Head of caudate nucleus (tissue), 42 donors: ENCODE results near the gene ZBTB8A.
"Not testable (repeated sequence)": the region's sequence is repeated elsewhere in the genome, so short reads cannot be mapped to it uniquely, and the experiment has no call there.

ENCODE experiments used
- DNase-seq, 42 donors: peaks; one replicate each; pipeline versions ENCODE4 v3.0.0 to v3.0.0-alpha.2; 2020 to 2021; ENCODE audit warnings: mixed read lengths in 7 of 42
- intact Hi-C: fragments of 100-400 bp; cut with DNase I; formaldehyde crosslinking; loops from one replicate; pipeline ENCODE4 v1.15.0; 2022

Gene ZBTB8A

GRCh38 chr1:32538887-32539583 is at the start of gene ZBTB8A:
ZBTB8A (plus strand) TSS chr1:32539427; CDS start chr1:32592932, 53,505 bp downstream.
- DNase-seq, result peak in 41 of 42 donors; percentile 7 to 71 (median 41)
- intact Hi-C loops, result no loop called here

GRCh38 chr1:32489774-32490454 is 49.3 kb upstream of the ZBTB8A start:
- intact Hi-C loops, result no loop called here
- DNase-seq, result no peak

- intact Hi-C loops, result no loop called here
- DNase-seq, result no peak
Measured at GRCh38 chr1:32491386-32491785, 47.8 kb upstream of the ZBTB8A start.

GRCh38 chr1:32494196-32494595 is 45.0 kb upstream of the ZBTB8A start:
- no peak for DNase-seq
- intact Hi-C loops, result no loop called here

GRCh38 chr1:32494711-32495337 is 44.4 kb upstream of the ZBTB8A start:
- intact Hi-C loops, result no loop called here

GRCh38 chr1:32496127-32496526 is 43.1 kb upstream of the ZBTB8A start:
- no peak for DNase-seq

More at GRCh38 chr1:32494711-32495337, 44.4 kb upstream of the ZBTB8A start:
- DNase-seq, result no peak

GRCh38 chr1:32498751-32499150 is 40.5 kb upstream of the ZBTB8A start:
- intact Hi-C loops, result no loop called here
- no peak for DNase-seq

More at GRCh38 chr1:32496127-32496526, 43.1 kb upstream of the ZBTB8A start:
- intact Hi-C loops, result no loop called here

- intact Hi-C loops, result no loop called here
- DNase-seq, result peak; percentile 27 to 82 (median 64)
Measured at GRCh38 chr1:32500387-32501209, 38.6 kb upstream of the ZBTB8A start.

GRCh38 chr1:32501865-32502264 is 37.4 kb upstream of the ZBTB8A start:
- intact Hi-C loops, result no loop called here
- DNase-seq, result no peak

GRCh38 chr1:32503153-32503552 is 36.1 kb upstream of the ZBTB8A start:
- intact Hi-C loops, result no loop called here
- no peak for DNase-seq

- intact Hi-C loops, result no loop called here
Measured at GRCh38 chr1:32507021-32507420, 32.2 kb upstream of the ZBTB8A start.

GRCh38 chr1:32508761-32509160 is 30.5 kb upstream of the ZBTB8A start:
- no peak for DNase-seq
- intact Hi-C loops, result no loop called here

More at GRCh38 chr1:32507021-32507420, 32.2 kb upstream of the ZBTB8A start:
- no peak for DNase-seq

- no peak for DNase-seq
- intact Hi-C loops, result no loop called here
Measured at GRCh38 chr1:32509939-32510338, 29.3 kb upstream of the ZBTB8A start.

GRCh38 chr1:32516402-32516801 is 22.8 kb upstream of the ZBTB8A start:
- DNase-seq, result no peak
- intact Hi-C loops, result no loop called here

- intact Hi-C loops, result no loop called here
- DNase-seq, result no peak
Measured at GRCh38 chr1:32518976-32519375, 20.3 kb upstream of the ZBTB8A start.

- intact Hi-C loops, result no loop called here
- no peak for DNase-seq
Measured at GRCh38 chr1:32521165-32521564, 18.1 kb upstream of the ZBTB8A start.

GRCh38 chr1:32525053-32525452 is 14.2 kb upstream of the ZBTB8A start:
- DNase-seq, result no peak
- intact Hi-C loops, result no loop called here

- intact Hi-C loops, result no loop called here
- no peak for DNase-seq
Measured at GRCh38 chr1:32525661-32526444, 13.4 kb upstream of the ZBTB8A start.

- intact Hi-C loops, DNase-seq: not testable (repeated sequence)
Measured at GRCh38 chr1:32528550-32528949, 10.7 kb upstream of the ZBTB8A start.
